Measurements from ENCODE around the gene RIC8B.

RIC8B gene

DNA sequence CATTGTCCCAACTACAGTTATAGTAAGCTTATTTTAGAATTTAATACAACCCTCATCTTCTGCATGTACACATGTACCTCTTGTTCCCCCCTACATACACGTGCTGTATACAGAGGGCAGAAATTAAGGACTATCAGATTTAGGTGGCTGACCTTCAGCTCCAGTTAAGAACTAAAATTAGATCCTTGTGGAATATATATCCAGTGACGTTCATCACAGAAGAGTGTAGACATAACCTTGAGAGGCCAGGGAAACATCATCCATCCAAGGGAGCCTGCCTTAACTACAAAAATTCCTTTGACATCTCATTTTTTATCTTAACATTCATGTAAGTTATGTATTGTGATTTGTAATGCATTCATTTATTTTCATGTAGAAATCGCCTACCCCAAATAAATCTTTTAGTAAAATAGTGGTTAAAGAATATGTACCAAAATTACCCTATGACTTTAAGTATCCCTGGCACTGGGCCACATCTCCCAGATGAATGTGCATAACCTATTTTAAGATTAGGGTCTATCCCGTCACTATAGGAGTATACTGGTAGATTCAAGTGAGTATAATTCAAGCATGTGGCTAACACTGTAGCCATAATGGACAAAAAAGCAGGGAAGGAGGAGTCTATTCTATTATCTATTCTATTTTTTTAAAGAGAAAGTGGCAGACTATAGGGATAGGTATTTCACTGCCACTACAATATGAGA lies 27.5 kb downstream of the RIC8B start:
- no peak for DNase-seq

DNA sequence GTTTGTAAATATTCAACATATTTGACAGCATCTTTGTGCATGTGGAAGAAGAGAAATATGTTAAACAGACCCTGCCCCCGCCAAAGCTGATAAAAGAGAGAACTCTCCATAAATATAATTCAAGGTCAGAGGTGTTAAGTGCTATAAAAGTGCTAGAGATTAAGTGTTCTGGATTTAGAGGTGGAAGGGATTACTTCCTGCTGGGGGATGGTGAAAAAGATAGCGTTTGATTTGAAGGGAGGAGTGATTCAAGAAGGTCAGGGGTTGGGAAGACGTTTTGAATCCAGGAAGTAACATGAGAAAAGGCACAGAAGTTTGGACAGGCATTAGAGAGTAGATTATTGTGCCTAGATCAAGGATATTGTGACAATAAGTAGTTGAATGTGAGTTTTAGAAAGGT lies 30.2 kb downstream of the RIC8B start:
- no peak for DNase-seq

- no peak for DNase-seq
Measured at GRCh38 chr12:106814714-106815113, 40.2 kb downstream of the RIC8B start.

- no peak for DNase-seq
Measured at GRCh38 chr12:106815741-106816140, 41.3 kb downstream of the RIC8B start.

GRCh38 chr12:106816231-106816630 lies 41.7 kb downstream of the RIC8B start:
- DNase-seq = no peak

DNA sequence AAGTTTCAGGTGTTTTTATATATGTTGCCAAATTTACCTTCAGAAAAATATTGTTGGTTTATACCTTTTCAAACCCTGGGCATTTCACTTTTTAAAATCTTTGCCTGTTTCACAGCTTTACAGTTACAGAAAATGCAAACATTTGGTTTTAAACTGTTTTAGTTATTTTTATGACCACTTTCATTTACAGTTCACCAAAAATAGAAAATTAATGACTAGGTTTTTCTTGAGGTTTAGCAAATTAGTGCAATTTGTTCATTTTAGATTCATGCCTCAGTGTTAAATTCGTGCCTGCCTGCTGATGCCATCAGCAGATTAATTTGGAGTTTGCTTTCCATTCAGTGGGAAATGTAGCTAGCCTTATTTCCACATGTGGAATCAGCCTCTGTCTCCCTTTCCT lies 45.5 kb downstream of the RIC8B start:
- DNase-seq = no peak

- no peak for DNase-seq
Measured at GRCh38 chr12:106831699-106832098, 57.2 kb downstream of the RIC8B start.

DNA sequence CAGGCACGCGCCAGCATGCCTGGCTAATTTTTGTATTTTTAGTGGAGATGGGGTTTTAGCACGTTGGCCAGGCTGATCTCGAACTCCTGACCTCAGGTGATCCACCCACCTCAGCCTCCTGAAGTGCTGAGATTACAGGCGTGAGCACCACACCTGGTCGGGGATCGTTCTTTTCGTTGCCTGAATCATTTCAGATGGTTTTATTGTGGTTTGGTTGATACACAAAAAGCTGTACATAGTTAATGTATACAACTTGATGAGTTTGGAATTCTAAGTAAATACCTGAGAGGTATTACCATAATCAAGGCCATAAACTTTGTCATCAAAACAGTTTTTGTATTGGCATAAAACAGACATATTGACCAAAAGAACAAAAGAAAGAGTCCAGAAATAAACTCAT lies 63.3 kb downstream of the RIC8B start:
- no peak for DNase-seq

DNA sequence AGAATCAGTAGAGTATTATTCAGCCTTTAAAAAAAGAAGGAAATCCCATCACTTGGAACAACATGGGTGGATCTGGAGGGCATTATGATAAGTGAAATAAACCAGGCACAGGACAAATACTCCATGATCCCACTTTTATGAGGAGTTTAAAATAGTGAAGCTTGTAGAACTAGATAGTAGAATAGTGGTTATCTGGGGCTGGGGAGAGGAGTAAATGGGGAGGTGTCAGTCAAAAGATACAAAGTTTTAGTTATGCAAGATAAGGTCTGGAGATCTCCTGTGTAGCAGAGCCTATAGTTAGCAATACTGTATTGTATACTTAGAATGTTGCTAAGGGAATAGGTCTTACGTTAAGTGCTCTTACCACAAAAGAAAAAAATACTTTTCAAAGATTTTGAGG lies 64.9 kb downstream of the RIC8B start:
- DNase-seq = no peak

- no peak for DNase-seq
Measured at GRCh38 chr12:106840243-106840642, 65.8 kb downstream of the RIC8B start.

DNA sequence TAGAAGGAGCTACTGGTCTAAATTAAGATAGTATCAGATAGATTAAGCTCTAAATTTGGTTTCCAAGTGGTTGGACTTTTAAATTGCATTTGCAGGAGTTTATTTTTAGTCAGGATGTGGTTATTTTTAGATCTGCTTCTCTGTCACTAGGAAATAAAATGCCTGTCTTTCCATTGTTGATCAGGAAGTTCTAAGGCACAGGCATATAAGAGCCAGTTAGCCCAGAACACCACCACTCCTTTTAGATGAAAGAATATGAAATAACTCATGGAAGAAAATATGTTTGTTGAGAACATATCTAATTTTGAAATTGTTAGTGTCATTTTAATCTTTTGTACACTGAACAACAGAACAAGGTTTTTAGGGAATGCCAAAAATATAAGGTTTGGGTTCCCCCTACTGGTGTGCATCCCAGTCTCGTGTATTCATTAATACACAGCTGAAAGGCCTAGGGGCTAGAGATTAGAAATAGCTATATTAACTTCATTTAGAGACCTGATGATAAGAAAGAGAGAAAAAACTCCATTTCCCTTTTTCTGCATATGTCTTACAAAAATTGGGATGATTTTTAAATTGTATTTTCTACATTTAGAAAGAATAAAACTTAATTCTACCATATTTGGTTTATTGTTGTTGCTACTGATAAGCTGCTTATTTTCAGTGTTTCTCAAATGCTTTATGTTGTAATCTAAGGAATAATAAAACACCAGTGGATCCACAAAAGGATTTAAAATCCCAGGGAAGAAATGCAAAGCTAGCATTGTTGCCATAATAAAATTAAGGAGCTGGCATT lies 67.2 kb downstream of the RIC8B start:
- DNase-seq = no peak

- no peak for DNase-seq
Measured at GRCh38 chr12:106845902-106846301, 71.4 kb downstream of the RIC8B start.

DNA sequence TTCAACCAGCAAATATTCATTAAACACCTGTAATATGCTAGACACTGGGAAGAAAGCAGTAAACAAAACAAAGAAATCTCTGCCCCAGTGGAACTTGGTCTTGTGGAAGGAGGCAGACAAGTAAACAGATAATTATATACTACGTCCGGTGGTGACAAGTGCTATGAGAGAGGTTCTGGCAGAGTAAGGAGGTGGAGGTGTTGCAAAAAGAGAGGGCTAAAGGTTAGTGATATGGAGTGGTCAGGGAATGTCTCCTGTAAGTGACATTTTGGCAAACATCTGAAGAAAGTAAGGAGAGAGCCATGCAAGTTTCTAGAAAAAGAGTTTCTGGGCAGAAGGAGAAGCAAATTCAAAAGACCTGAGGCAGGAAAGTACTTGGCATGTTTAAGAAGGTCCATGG lies 73.4 kb downstream of the RIC8B start:
- no peak for DNase-seq

DNA sequence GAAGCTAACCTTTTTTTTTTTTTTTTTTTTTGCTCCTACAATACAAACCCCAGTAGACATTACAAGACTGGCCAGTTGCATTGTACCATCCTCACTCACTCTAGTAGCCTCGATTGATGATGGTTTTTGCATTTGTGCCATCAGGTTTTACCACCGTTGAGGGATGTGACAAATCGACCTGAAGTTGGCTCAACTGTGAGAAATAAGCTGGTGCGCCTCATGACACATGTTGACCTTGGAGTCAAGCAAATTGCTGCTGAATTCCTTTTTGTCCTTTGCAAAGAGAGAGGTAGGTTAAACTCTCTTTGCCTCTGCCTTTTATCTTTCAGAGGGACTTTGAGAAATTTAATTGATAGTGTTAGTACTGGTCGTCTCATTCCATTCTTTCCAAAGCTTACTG lies 76.8 kb downstream of the RIC8B start:
- DNase-seq = no peak

DNA sequence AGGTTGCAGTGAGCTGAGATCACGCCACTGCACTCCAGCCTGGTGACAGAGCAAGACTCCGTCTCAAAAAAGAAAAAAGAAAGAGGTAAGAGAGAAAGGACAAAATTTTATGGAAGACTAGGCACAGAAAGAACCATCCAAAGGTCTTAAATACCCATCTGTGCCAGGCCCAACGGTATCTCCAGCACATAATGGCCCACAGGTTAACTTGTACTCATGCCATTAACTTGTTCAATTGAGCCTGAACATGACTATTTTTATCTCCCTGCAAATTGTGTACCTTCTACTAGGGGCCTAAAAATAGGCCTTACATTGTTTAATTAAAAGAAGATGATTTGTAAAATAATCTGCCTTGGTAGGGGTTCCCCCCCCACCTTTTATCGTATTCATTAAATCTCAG lies 80.2 kb downstream of the RIC8B start:
- DNase-seq = no peak

DNA sequence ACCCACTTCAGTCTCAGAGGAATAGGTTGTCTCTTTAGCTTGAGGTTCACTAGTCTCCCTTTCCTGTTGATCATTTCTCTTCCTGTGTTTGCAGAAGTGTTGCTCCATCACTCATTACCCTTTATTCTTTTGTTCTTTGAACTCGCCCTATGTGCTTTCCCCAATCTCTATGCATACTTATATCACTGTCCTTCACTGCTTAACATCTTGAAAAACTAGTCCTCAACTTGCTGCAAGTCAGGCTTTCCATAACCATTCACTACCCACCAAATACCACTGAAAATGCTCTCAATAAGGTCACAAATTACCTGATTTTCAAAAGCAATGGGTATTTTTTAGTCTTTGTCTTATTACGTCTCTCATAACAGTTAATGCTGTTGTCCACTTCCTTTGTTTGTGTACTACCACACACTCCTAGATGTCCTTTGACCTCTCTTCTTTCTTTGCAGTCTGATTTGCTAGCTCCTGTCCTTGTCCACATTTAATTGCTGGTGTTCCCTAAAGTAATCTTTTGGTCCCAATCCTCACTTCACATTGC lies 80.8 kb downstream of the RIC8B start:
- DNase-seq = no peak

GRCh38 chr12:106861984-106862916 lies 87.8 kb downstream of the RIC8B start:
- DNase-seq = no peak

- DNase-seq = peak; percentile 44
Measured at GRCh38 chr12:106863189-106863588, 88.7 kb downstream of the RIC8B start.

DNA sequence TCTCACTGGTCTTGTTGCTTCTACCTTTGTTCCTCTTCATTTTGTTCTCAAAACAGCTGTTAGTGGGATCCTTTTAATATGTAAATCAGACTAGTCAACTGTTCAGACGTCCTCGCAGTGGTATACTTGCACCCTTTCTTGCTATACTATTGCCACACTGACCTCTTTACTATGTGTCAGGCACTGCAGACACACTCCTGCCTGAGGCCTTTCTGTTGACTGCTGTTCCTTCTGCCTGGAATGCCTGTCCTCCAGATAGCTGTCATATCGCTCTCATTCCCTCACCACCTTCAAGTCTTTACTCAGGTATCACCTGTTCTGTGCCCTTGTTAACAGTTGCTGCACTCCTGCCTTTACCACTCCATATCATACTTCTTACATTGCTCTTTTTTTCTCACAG lies 91.2 kb downstream of the RIC8B start:
- DNase-seq = no peak

DNA sequence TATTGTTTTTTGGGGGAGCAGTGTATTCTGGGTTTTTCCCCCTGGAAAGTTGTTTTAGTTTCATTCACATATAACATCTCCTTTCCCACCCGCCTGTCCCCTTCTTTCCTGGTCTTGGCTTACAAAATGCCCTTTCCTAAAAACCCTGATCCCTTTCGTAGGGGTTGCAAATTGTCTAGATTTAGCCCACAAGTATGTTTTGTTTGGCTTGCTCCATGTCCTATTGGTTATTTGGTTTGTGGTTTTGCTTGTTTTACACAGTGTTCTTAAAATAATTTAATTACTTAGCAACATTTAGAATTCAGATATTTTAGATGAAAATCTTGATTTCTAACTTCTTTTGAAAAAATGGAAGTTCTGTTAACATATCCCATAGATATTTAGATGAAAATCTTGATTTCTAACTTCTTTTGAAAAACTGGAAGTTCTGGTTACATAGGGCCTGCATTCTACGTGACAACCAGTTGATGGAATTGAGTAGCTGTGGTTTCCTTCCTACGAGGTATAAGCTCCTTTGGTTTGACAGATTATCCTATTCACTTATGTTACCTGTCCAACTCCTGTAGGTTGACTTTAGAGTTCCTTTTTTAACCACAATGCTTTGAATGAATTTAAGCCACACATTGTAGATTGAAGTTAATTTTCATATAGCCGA lies 92.1 kb downstream of the RIC8B start:
- DNase-seq = no peak

DNA sequence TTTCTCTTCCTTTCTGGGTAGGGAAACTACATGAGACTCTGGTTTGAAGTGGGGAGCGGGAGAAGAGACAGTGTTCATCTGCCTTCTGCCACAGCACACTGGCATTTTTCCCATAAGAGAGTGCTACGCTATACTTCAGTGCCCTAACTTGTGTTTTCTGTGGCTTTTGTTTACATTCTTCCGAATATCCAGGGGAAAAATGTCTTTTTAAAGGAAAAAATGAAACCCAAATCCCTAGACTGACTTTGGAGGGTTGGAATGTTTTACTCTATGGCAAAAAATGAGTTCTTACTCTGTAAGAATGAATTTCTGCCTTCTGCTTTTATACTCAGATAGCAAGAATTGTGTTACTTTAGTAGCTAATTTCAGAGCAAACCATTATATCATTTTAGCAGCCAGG lies 93.2 kb downstream of the RIC8B start:
- no peak for DNase-seq

DNA sequence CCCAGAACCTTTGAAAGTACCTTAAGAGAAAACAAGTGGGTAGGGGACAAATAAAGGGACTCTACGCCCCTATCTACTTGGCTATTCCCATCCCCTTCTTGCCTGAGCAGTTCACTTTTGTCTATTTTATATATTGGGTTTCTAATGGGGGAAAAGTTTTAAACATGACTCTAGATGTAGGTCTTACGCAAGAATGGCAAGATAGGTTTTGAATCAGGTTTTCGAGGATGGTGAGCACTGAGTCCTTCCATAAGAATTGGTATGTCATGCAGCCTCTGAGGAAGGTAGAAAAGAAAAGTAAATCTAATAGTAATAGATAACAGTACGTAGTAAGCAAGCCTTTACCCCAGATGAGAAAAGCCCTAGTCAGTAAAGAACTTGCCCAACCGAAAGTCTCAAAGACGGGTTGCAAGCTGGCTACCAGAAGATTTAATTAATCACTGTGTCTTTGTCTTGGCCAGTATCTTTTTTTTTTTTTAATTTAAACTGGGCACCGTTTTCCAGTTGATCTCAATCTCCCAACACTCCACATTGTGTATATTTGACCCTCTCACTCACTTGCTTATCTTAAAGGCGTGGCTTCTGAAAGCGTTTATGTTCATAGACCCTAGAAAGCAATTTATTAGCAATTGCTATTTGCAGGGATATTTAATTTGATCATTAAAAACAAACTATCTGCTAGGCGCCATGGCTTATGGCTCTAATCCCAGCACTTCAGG lies 94.7 kb downstream of the RIC8B start:
- DNase-seq = no peak

Measured in NCI-H524 treated with DMSO at 0.1 percent for 48 hours (cell line).